Stimulated activated CD8-positive, alpha-beta memory T cell treated with anti-CD3 and anti-CD28 coated beads, Interleukin-7, amount 100 ng/mL, for 1 hour (primary cell): ENCODE data around the gene ALB.

Experiments used
- DNase-seq, 2 donors: peaks; one replicate each; pipeline ENCODE4 v3.0.0-alpha.2; 2020; ENCODE audit warnings: low read depth in 2 of 2

The ALB gene

GRCh38 chr4:73429826-73430587 is 25.9 kb downstream of the ALB start:
- DNase-seq = no peak

DNA sequence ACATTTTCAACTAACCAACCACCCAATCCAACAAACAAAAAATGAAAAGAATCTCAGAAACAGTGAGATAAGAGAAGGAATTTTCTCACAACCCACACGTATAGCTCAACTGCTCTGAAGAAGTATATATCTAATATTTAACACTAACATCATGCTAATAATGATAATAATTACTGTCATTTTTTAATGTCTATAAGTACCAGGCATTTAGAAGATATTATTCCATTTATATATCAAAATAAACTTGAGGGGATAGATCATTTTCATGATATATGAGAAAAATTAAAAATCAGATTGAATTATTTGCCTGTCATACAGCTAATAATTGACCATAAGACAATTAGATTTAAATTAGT is 27.7 kb downstream of the ALB start:
- DNase-seq = no peak

GRCh38 chr4:73432169-73433000 is 28.3 kb downstream of the ALB start:
- no peak for DNase-seq

- DNase-seq = no peak
Measured at GRCh38 chr4:73433140-73433539, 29.1 kb downstream of the ALB start.

GRCh38 chr4:73434311-73434710 is 30.2 kb downstream of the ALB start:
- DNase-seq = no peak

DNA sequence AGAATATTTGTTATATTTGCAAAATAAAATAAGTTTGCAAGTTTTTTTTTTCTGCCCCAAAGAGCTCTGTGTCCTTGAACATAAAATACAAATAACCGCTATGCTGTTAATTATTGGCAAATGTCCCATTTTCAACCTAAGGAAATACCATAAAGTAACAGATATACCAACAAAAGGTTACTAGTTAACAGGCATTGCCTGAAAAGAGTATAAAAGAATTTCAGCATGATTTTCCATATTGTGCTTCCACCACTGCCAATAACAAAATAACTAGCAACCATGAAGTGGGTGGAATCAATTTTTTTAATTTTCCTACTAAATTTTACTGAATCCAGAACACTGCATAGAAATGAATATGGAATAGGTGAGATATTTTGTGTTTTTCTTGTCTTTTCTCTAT is 31.9 kb downstream of the ALB start, which contains the start of gene AFP:
Gene AFP, plus strand, starts transcription at position 238 of the 400 bp plus-strand sequence. Its CDS starts 42 bp downstream, at position 280.
- DNase-seq = no peak

DNA sequence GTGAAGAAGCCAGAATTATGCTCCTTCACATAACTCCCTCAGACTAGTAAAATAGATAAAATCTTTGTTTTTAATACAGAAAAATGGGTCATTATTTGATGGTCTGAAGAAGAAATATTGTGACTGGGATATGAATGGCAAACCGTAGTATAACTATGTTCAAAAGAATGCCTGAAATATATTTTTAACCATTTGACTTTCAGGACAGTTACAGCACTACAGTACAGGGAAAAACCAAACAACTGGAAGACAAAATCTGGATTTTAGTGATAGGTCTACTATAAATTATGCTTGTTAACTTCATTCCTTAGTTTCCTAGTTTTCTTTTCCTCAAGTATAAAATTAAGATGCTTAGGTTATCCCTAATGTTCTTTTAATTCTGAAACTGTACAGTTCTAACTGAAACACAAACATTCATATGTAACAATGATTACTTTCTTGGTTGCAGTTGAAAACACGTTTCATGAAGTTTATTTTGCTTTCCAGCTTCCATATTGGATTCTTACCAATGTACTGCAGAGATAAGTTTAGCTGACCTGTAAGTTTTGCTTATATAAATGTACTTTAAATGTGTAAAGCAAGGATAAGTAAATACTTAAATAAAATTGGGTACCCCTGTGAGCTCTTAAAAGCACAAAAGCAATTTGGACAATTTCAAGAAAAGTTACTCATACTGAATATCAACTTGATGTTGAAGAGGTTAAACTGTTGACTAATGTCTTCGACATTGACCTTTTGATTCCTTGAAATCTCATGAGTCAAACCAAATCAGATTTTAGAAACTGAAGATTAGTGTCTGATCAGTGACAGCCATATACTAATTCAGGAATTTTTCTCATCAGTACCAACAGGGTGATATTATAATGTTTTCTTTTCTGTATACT is 32.8 kb downstream of the ALB start:
- DNase-seq = no peak

DNA sequence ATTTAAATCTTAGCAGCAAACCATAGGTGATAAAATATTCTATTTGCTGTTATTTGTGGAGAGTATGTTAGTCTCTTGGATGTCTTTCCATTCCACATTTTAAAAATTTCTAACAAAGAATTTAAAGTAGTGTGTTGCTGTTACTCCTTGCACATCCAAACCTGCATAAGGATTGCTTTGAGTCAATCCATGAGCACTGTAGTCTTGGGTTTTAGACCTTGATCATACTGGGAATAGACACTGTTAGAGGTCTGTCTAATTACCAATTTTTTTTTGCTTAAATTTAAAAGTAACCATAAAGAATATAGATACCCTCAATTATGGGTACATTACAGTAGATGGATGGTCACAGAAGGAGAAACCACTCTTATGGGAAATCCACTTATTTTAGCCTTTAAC is 33.5 kb downstream of the ALB start:
- no peak for DNase-seq

DNA sequence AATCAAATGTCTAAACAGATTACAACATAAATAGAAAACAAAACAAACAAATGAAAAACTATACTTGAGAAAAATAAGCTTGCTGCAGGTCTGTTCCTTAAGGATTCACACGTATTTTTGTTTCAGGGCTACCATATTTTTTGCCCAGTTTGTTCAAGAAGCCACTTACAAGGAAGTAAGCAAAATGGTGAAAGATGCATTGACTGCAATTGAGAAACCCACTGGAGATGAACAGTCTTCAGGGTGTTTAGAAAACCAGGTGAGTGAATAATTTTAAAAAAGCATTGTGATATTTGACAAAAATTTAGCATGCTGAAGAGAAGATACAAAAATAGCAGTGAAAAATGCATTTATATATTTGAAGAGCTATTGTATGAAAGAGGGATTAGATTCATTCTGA is 34.0 kb downstream of the ALB start:
- no peak for DNase-seq

GRCh38 chr4:73438582-73439215 is 34.6 kb downstream of the ALB start:
- no peak for DNase-seq

DNA sequence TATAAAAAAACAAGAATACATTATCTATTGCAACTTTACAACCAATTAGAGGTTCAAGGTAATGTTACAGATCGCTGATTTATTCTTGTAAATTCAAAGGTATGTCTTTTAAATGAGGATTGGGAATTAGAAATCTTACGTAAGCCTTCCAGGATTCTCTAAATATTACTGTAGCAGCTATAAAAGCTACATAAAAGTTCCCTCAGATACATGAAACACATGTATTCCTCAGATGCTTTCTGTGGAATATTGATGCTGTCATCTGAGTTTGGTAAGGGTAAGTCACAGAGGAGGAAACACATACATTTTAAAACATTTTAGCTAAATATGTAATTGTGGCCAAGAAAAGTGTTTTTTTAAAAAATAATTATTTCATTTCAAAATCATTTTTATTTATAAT is 35.4 kb downstream of the ALB start:
- no peak for DNase-seq

- no peak for DNase-seq
Measured at GRCh38 chr4:73439991-73440390, 35.9 kb downstream of the ALB start.

GRCh38 chr4:73440653-73441052 is 36.6 kb downstream of the ALB start:
- DNase-seq = no peak

GRCh38 chr4:73442275-73442674 is 38.2 kb downstream of the ALB start:
- no peak for DNase-seq

DNA sequence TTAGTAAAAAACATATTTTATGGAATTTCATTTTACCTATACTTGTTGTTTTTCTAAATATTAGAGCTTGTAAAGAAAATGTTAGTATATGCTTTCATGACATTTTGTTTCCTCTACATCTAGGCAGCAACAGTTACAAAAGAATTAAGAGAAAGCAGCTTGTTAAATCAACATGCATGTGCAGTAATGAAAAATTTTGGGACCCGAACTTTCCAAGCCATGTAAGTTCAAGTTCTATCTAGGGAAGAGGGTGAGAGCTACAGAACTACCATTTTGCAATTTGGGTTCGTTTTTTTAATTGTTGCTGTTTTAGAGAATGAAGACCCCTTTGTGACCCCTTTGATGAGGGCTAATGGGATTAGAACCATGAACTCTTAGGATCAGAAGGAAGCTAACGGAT is 39.1 kb downstream of the ALB start:
- DNase-seq = no peak

- DNase-seq = no peak
Measured at GRCh38 chr4:73445383-73446335, 41.6 kb downstream of the ALB start.

- no peak for DNase-seq
Measured at GRCh38 chr4:73446336-73446938, 42.4 kb downstream of the ALB start.

DNA sequence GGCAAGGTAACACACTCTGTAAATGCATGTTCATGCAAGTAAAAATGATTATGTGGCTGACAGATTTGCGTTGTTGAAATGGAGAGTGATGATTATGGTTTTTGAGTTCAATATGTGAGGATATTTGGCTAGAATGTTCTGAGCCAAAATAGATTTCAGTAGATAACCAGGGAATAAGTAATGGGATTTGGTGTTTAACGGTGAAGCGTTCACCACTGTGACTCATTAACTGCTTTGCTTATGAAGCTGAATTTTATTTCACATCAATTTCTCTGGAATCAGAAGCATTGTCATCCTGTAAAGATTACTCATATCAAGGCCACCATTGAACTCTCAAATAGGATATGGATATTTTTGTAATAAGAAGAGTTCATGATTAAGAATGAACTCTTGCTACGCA is 43.6 kb downstream of the ALB start:
- no peak for DNase-seq

- no peak for DNase-seq
Measured at GRCh38 chr4:73448448-73449203, 44.5 kb downstream of the ALB start.
